HL-60 (cell line): ENCODE data around the gene MOXD1.
"Not testable (repeated sequence)": the region's sequence is repeated elsewhere in the genome, so short reads cannot be mapped to it uniquely, and the experiment has no call there.

Source experiments
- CTCF ChIP-seq: IDR thresholded peaks from one replicate; pipeline ENCODE4 v1.5.1; 2011; ENCODE audit warnings: low read length, control low read depth, inconsistent platforms; ENCODE audit not compliant: insufficient read depth
- GABPA ChIP-seq: IDR thresholded peaks from 2 replicates; pipeline ENCODE4 v1.6.1; 2012; ENCODE audit warnings: low read depth
- POLR2AphosphoS5 ChIP-seq: IDR thresholded peaks from 2 replicates; pipeline ENCODE4 v1.6.1; 2012; ENCODE audit warnings: low read depth

GRCh38 chr6:132310151-132310550 is 91.1 kb downstream of the MOXD1 start:
- TF ChIP-seq GABPA, CTCF, POLR2AphosphoS5: not testable (repeated sequence)
